Fibroblast of lung (primary cell): ENCODE results near the gene NT5C3A.

Experiments used
- CTCF ChIP-seq, 2 donors: IDR thresholded peaks in 1 of 2; conservative IDR thresholded peaks in 1 of 2; 1 replicate in 1 of 2; 2 replicates in 1 of 2; pipeline ENCODE4 v1.5.1; 2011 to 2012; ENCODE audit warnings: low read length in 2 of 2, control low read depth in 1 of 2, inconsistent platforms in 1 of 2, low read depth in 1 of 2, mild to moderate bottlenecking in 1 of 2
- EZH2 ChIP-seq: IDR thresholded peaks from 2 replicates; pipeline ENCODE4 v1.5.1; 2012; ENCODE audit warnings: low read length, control low read depth, mild to moderate bottlenecking; ENCODE audit errors: missing control alignments

GRCh38 chr7:33109758-33110238 is 47.2 kb upstream of the NT5C3A start:
- TF ChIP-seq CTCF (conservative IDR thresholded peaks at IDR 0.05 in 1 of 2, IDR thresholded peaks at IDR 0.05 in 1 of 2; ENCODE audit: low read depth in 1 of 2, low read length in 2 of 2) (no peak), EZH2 (no peak)
